ENCODE data around the gene HOXC4.

The HOXC4 gene

GRCh38 chr12:54016051-54016450, 37.6 kb upstream of the HOXC4 start:
- no peak for DNase-seq (ENCODE audit: low read depth)

GRCh38 chr12:54016478-54016964, 37.1 kb upstream of the HOXC4 start:
- DNase-seq (ENCODE audit: low read depth): peak; percentile 90

GRCh38 chr12:54017027-54017788, 36.4 kb upstream of the HOXC4 start:
- peak; percentile 43 for DNase-seq (ENCODE audit: low read depth)

- DNase-seq (ENCODE audit: low read depth): peak; percentile 93
These were observed 35.7 kb upstream of the HOXC4 start for GRCh38 chr12:54017878-54018467.

- DNase-seq (ENCODE audit: low read depth): no peak
These were observed 35.1 kb upstream of the HOXC4 start for GRCh38 chr12:54018468-54018984.

GRCh38 chr12:54019091-54019811, 34.4 kb upstream of the HOXC4 start:
- DNase-seq (ENCODE audit: low read depth): no peak

GRCh38 chr12:54019924-54020590, 33.6 kb upstream of the HOXC4 start:
- peak; percentile 71 for DNase-seq (ENCODE audit: low read depth)

- no peak for DNase-seq (ENCODE audit: low read depth)
These were observed 32.8 kb upstream of the HOXC4 start for GRCh38 chr12:54020591-54021405.

- no peak for DNase-seq (ENCODE audit: low read depth)
These were observed 32.1 kb upstream of the HOXC4 start for GRCh38 chr12:54021432-54022013.

- DNase-seq (ENCODE audit: low read depth): no peak
These were observed 30.4 kb upstream of the HOXC4 start for GRCh38 chr12:54022960-54023884.

GRCh38 chr12:54024127-54024526, 29.5 kb upstream of the HOXC4 start:
- no peak for DNase-seq (ENCODE audit: low read depth)

GRCh38 chr12:54024581-54025305, 28.9 kb upstream of the HOXC4 start:
- no peak for DNase-seq (ENCODE audit: low read depth)

GRCh38 chr12:54025499-54026405, 27.9 kb upstream of the HOXC4 start:
- DNase-seq (ENCODE audit: low read depth): no peak

GRCh38 chr12:54026640-54027441, 26.8 kb upstream of the HOXC4 start:
- no peak for DNase-seq (ENCODE audit: low read depth)

- DNase-seq (ENCODE audit: low read depth): no peak
These were observed 26.2 kb upstream of the HOXC4 start for GRCh38 chr12:54027442-54027786.

- DNase-seq (ENCODE audit: low read depth): no peak
These were observed 25.1 kb upstream of the HOXC4 start, which contains the start of gene HOXC6 for GRCh38 chr12:54028314-54029201. HOXC6 (plus strand) TSS chr12:54028440; CDS start chr12:54028522, 82 bp downstream.
